Measurements from ENCODE around the gene NRXN3. TPM values are rescaled to one million over a fixed set of nuclear protein-coding genes. Genes with fewer than 3 reads are reported as not detected.

The NRXN3 gene
- polyA plus RNA-seq, 1 experiment = 7.0 TPM

DNA sequence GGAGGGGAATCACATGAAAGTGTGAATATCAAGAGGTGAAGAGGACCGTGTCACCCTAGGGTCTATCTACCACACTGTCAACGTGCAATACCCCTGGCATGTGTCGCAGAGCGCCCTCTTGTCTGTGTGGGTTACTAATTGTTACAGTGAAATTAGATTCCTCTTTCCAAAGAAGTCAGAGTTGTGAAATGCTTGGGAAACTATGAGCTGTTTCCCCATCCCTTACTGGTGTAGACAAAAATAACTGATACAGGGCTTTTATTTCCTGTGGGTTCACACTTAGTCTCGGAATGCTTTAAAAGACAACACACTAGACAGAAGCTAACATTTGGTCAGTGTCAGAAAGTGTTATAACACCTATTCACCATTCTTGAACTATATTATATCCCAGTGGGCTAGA, 597.3 kb downstream of the NRXN3 start:
- Histone ChIP-seq H3K4me3 (ENCODE audit: low read depth, low read length) (no peak overlapping the region), H3K27me3 (ENCODE audit: control insufficient read depth, insufficient read depth, low read length) (no peaks in the 10 kb centered on the region), H3K36me3 (ENCODE audit: control insufficient read depth, insufficient read depth, low read length) (no peaks in the 10 kb centered on the region)
- no peak for DNase-seq (ENCODE audit: low read depth)
- ChIA-PET CTCF (no interaction called here), POLR2A (no interaction called here)
- TF ChIP-seq CTCF (IDR thresholded peaks at IDR 0.05; ENCODE audit: insufficient read depth, low read depth, low read length) = no peak

DNA sequence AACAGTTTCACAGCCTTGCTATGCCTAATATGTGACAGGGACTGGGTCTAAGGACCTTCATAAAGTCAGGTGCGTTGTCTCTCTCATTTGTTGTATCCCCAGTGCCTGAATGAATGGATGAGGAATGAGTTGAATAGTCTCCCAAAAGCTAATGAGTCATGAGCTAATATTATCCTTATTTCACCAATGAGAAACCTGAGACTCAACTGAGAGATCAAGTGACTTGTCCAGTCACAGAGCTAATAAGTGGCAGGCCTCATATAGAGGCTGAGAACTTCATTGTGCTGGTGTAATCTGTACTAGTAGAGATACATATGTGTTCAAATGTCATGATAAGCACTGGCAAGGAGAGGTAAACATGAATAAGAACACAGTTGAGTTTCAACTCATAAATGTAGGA, 612.4 kb downstream of the NRXN3 start:
- Histone ChIP-seq H3K36me3 (ENCODE audit: control insufficient read depth, insufficient read depth, low read length) (no peaks in the 10 kb centered on the region), H3K4me3 (ENCODE audit: low read depth, low read length) (no peak overlapping the region), H3K27me3 (ENCODE audit: control insufficient read depth, insufficient read depth, low read length) (no peaks in the 10 kb centered on the region)
- POLR2A ChIA-PET = no interaction called here
- CTCF ChIA-PET = no interaction called here
- no peak for DNase-seq (ENCODE audit: low read depth)
- TF ChIP-seq CTCF (IDR thresholded peaks at IDR 0.05; ENCODE audit: insufficient read depth, low read depth, low read length) = no peak

DNA sequence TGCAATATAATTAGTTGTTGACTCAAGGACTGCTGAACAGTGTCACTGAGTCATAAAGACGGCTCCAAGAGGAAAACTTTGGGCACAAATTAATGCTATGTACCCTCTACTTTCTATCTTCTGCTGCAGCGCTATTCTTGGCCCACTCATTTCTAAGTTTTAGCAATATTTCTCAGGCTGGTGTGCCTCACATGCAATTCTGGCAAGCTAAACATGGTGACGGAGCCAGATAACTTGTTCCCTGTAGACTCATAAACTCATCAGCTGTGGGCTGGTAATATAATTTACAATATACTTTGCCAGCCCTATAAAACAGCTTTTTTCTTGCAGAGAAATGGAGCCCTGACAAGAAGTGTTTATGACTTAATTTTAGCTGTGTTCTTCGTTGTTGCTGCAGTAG, 615.1 kb downstream of the NRXN3 start:
- H3K27me3 ChIP-seq (ENCODE audit: control insufficient read depth, insufficient read depth, low read length) = no peaks in the 10 kb centered on the region
- TF ChIP-seq CTCF (IDR thresholded peaks at IDR 0.05; ENCODE audit: insufficient read depth, low read depth, low read length) = no peak
- H3K36me3 ChIP-seq (ENCODE audit: control insufficient read depth, insufficient read depth, low read length) = no peaks in the 10 kb centered on the region
- DNase-seq (ENCODE audit: low read depth) = no peak
- ChIA-PET CTCF (no interaction called here), POLR2A (no interaction called here)
- H3K4me3 ChIP-seq (ENCODE audit: low read depth, low read length) = no peak overlapping the region

GRCh38 chr14:78788467-78789360, 618.5 kb downstream of the NRXN3 start:
- TF ChIP-seq CTCF (IDR thresholded peaks at IDR 0.05; ENCODE audit: insufficient read depth, low read depth, low read length) = no peak
- ChIA-PET CTCF (no interaction called here), POLR2A (no interaction called here)
- Histone ChIP-seq H3K4me3 (ENCODE audit: low read depth, low read length) (no peak overlapping the region), H3K27me3 (ENCODE audit: control insufficient read depth, insufficient read depth, low read length) (no peaks in the 10 kb centered on the region), H3K36me3 (ENCODE audit: control insufficient read depth, insufficient read depth, low read length) (no peaks in the 10 kb centered on the region)
- no peak for DNase-seq (ENCODE audit: low read depth)

DNA sequence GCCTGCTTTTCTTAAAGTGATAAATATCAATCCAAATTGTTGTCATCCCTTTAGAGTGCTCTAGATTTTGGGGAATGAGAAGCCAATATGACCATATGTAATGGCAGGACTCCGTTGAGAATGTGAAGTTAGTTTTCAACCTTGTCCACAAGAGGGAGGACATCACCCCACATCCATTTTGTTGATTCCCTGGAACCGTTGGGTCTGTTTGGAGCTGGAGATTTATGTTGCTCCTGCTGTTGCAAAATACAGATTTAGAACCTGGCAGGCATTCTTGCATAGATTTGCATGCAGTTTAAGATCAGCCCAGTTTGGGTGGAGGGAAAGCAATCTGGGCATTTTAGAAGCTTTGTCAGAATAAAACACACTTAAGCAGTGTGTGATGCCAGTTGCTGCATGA, 620.1 kb downstream of the NRXN3 start:
- H3K4me3 ChIP-seq (ENCODE audit: low read depth, low read length) = no peak overlapping the region
- ChIA-PET CTCF (no interaction called here), POLR2A (no interaction called here)

More for the DNA sequence above, 620.1 kb downstream of the NRXN3 start:
- DNase-seq (ENCODE audit: low read depth) = no peak
- H3K27me3 ChIP-seq (ENCODE audit: control insufficient read depth, insufficient read depth, low read length) = no peaks in the 10 kb centered on the region
- no peaks in the 10 kb centered on the region for H3K36me3 ChIP-seq (ENCODE audit: control insufficient read depth, insufficient read depth, low read length)
- no peak for TF ChIP-seq CTCF (IDR thresholded peaks at IDR 0.05; ENCODE audit: insufficient read depth, low read depth, low read length)

All from BJ (cell line).